Activated B cell treated with CpG ODN at 0.5 μM for 24 hours (primary cell): ENCODE measurements around the gene CADM2. TPM values are rescaled to one million over a fixed set of nuclear protein-coding genes. Genes with fewer than 3 reads are reported as not detected.

Source experiments
- ATAC-seq: fragments of 200-7000 bp; cut with Tn5 transposase; one replicate; pipeline ENCODE4 v1.10.0; 2021; ENCODE audit warnings: low read depth, mild to moderate bottlenecking, moderate library complexity
- CTCF ChIA-PET: fragments of 350-600 bp; sonication (Branson Sonifier 250); formaldehyde crosslinking; loops from one replicate; lab custom pipeline; 2021; ENCODE audit warnings: antibody characterized with exemption; lab: Charles Lee
- POLR2A ChIA-PET: fragments of 350-600 bp; sonication (Branson Sonifier 250); formaldehyde crosslinking; loops from one replicate; lab custom pipeline; 2021; ENCODE audit warnings: antibody characterized with exemption; lab: Charles Lee
- DNase-seq: peaks from one replicate; pipeline ENCODE4 v3.0.0; 2022
- H3K27ac Mint-ChIP-seq: one replicate; pipeline ENCODE4 v1.8.0; 2020; ENCODE audit warnings: mixed read lengths
- H3K27me3 Mint-ChIP-seq: one replicate; pipeline ENCODE4 v1.8.0; 2021; ENCODE audit warnings: mixed read lengths
- H3K36me3 Mint-ChIP-seq: one replicate; pipeline ENCODE4 v1.8.0; 2021; ENCODE audit warnings: low read depth, mixed read lengths
- H3K4me1 Mint-ChIP-seq: one replicate; pipeline ENCODE4 v1.8.0; 2021; ENCODE audit warnings: mixed read lengths
- H3K4me3 Mint-ChIP-seq: one replicate; pipeline ENCODE4 v1.8.0; 2020; ENCODE audit warnings: mild to moderate bottlenecking, mixed read lengths
- H3K9me3 Mint-ChIP-seq: one replicate; pipeline ENCODE4 v1.8.0; 2020; ENCODE audit warnings: mixed read lengths
- intact Hi-C: fragments of 100-400 bp; cut with micrococcal nuclease; formaldehyde crosslinking; loops from one replicate; pipeline ENCODE4 v1.15.1; 2024
- total RNA-seq: library from RNA; stranded (reverse); gene quantifications from 2 replicates; pipeline ENCODE4 v1.2.3, GENCODE V29; 2022
- TF ChIP-seq, protein P1 (sequence below): fragments of 200-600 bp; IDR thresholded peaks from one replicate; pipeline ENCODE4 v1.8.0; 2022; ENCODE audit warnings: antibody characterized with exemption, mild to moderate bottlenecking

CADM2 gene
- total RNA-seq, 1 donor from 2014 or later: not detected

DNA sequence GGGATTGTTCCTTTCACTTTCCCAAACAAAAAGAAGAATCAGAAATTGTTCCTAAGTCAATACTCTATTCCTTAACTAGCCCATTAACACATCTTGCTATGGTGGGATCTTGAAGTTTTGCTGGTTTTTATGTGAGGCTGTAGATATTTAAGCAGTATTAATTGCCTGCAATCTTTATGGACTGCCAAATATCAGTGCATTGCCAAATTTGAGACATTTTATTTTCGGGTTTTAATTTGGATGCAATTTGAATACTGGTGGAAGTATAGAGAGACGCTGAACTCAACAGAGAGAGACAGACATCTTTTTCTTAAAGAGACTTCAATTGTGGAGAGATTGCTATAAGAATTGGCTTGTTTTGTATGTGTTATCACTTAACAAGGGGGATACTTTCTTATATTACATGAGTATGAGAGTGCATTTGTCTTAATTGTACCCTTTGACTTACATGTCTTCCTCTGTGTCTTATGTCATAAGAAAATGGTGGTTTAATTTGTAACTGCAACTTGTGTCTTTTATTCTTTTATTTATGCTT, 10.0 kb downstream of the CADM2 start:
- ATAC-seq (no peak), DNase-seq (no peak)
- TF ChIP-seq, protein P1, sequence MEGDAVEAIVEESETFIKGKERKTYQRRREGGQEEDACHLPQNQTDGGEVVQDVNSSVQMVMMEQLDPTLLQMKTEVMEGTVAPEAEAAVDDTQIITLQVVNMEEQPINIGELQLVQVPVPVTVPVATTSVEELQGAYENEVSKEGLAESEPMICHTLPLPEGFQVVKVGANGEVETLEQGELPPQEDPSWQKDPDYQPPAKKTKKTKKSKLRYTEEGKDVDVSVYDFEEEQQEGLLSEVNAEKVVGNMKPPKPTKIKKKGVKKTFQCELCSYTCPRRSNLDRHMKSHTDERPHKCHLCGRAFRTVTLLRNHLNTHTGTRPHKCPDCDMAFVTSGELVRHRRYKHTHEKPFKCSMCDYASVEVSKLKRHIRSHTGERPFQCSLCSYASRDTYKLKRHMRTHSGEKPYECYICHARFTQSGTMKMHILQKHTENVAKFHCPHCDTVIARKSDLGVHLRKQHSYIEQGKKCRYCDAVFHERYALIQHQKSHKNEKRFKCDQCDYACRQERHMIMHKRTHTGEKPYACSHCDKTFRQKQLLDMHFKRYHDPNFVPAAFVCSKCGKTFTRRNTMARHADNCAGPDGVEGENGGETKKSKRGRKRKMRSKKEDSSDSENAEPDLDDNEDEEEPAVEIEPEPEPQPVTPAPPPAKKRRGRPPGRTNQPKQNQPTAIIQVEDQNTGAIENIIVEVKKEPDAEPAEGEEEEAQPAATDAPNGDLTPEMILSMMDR: no peak
- no peak overlapping the region for H3K4me3 Mint-ChIP-seq
- H3K36me3 Mint-ChIP-seq: no peaks in the 10 kb centered on the region
- H3K4me1 Mint-ChIP-seq: no peaks in the 10 kb centered on the region
- H3K27me3 Mint-ChIP-seq: no peaks in the 10 kb centered on the region
- intact Hi-C loops: no loop called here
- H3K9me3 Mint-ChIP-seq: no peaks in the 10 kb centered on the region
- CTCF ChIA-PET: no interaction called here
- H3K27ac Mint-ChIP-seq: no peak overlapping the region
- POLR2A ChIA-PET: interaction anchor here (0.6 kb wide), 1 partner anchor 132 kb away, joined by 3 read pairs; no protein-coding TSS in a partner anchor

DNA sequence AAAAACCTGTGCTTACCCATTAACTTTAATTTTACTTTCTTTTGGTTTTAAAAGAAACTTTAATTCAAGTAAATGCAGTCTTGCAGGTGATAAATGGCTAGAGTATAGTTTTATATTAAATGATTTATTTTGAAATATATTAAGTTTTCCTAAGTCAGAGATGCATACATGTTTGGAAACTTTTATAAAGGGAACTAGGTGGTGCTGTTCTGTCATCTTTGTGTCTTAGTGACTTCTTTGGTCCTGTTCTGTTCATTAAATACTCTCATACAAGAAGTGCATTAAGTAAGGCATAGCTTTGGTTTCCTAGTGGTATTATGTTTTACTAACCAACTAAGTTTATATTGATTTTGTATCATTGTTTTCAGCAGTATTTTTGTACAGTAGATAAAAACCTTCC, 15.6 kb downstream of the CADM2 start:
- TF ChIP-seq, protein P1: no peak
- ATAC-seq: no peak
- CTCF ChIA-PET: no interaction called here
- no peak overlapping the region for H3K27ac Mint-ChIP-seq
- no peaks in the 10 kb centered on the region for H3K4me1 Mint-ChIP-seq
- no peaks in the 10 kb centered on the region for H3K27me3 Mint-ChIP-seq
- intact Hi-C loops: no loop called here
- no peak for DNase-seq
- no peak overlapping the region for H3K4me3 Mint-ChIP-seq
- H3K36me3 Mint-ChIP-seq: no peaks in the 10 kb centered on the region
- POLR2A ChIA-PET: no interaction called here
- H3K9me3 Mint-ChIP-seq: no peaks in the 10 kb centered on the region

DNA sequence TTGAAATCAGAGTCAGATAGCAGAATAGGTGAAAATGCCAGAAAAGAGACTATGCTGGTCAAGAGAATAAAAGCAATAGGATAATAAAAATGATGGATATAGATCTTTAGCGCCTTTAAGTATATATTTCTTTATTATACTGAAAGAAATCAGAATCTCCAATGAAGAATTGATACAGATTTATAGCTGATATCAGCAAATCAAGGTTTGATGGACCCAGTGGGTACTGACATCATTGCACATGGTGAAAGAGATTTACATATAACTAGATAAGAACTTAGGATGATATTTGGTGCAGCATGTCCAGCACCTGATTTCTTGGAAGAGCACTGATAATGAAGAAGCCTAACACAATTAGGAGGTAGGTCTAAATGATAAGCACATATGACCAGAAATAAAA, 18.2 kb downstream of the CADM2 start:
- no peaks in the 10 kb centered on the region for H3K27me3 Mint-ChIP-seq
- no peaks in the 10 kb centered on the region for H3K9me3 Mint-ChIP-seq
- H3K27ac Mint-ChIP-seq: no peak overlapping the region
- no peaks in the 10 kb centered on the region for H3K36me3 Mint-ChIP-seq
- H3K4me3 Mint-ChIP-seq: no peak overlapping the region
- POLR2A ChIA-PET: no interaction called here
- CTCF ChIA-PET: no interaction called here
- intact Hi-C loops: no loop called here
- no peak for ATAC-seq
- H3K4me1 Mint-ChIP-seq: no peaks in the 10 kb centered on the region
- no peak for DNase-seq
- TF ChIP-seq, protein P1: no peak

GRCh38 chr3:84978843-84979242, 20.1 kb downstream of the CADM2 start:
- ATAC-seq: no peak
- CTCF ChIA-PET: no interaction called here

DNA sequence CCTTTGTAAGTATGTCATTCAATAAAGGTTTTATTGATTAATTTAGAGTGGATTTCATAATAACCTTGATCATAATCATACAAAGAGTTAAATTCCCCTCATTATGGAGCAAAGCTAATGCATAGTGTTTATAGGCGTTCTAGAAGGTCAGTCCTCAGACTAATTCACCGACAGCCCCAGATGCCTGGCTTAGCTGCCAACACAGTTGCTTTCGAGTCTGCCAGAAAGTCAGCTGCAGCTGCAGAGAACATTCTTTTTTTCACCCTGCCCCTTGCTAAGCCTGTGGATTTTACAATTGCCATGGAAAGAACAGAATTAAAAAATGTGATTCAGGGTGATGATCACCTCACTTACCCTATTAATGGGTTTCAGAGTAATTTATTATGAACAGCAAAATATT, 21.2 kb downstream of the CADM2 start:
- CTCF ChIA-PET: no interaction called here
- Mint-ChIP-seq H3K4me1 (no peaks in the 10 kb centered on the region), H3K9me3 (no peaks in the 10 kb centered on the region), H3K27ac (no peak overlapping the region), H3K36me3 (no peaks in the 10 kb centered on the region), H3K4me3 (no peak overlapping the region), H3K27me3 (no peaks in the 10 kb centered on the region)
- DNase-seq (no peak), ATAC-seq (no peak)
- TF ChIP-seq, protein P1: no peak
- POLR2A ChIA-PET: no interaction called here
- intact Hi-C loops: no loop called here

More at GRCh38 chr3:84978843-84979242, 20.1 kb downstream of the CADM2 start:
- intact Hi-C loops: no loop called here
- Mint-ChIP-seq H3K27me3 (no peaks in the 10 kb centered on the region), H3K4me3 (no peak overlapping the region), H3K27ac (no peak overlapping the region), H3K36me3 (no peaks in the 10 kb centered on the region), H3K4me1 (no peaks in the 10 kb centered on the region), H3K9me3 (no peaks in the 10 kb centered on the region)
- DNase-seq: no peak
- TF ChIP-seq, protein P1: no peak
- POLR2A ChIA-PET: no interaction called here
